HT-29 (cell line): ENCODE results near the gene FCGR1A. TPM values are rescaled to one million over a fixed set of nuclear protein-coding genes. Genes with fewer than 3 reads are reported as not detected.
"Not testable (repeated sequence)": the region's sequence is repeated elsewhere in the genome, so short reads cannot be mapped to it uniquely, and the experiment has no call there.

Experiments
- DNase-seq: peaks from one replicate; pipeline ENCODE4 v3.0.0-alpha.2; 2015; ENCODE audit warnings: low spot score
- total RNA-seq: library from RNA; depleted of rRNA; stranded (reverse); fragments of >200 nt; shearing (Covaris generic); gene quantifications from 2 replicates; pipeline ENCODE4 v1.2.3, GENCODE V29; 2014; rRNA removed

Gene FCGR1A
- total RNA-seq, 1 experiment from 2014 or later, result not detected

DNA sequence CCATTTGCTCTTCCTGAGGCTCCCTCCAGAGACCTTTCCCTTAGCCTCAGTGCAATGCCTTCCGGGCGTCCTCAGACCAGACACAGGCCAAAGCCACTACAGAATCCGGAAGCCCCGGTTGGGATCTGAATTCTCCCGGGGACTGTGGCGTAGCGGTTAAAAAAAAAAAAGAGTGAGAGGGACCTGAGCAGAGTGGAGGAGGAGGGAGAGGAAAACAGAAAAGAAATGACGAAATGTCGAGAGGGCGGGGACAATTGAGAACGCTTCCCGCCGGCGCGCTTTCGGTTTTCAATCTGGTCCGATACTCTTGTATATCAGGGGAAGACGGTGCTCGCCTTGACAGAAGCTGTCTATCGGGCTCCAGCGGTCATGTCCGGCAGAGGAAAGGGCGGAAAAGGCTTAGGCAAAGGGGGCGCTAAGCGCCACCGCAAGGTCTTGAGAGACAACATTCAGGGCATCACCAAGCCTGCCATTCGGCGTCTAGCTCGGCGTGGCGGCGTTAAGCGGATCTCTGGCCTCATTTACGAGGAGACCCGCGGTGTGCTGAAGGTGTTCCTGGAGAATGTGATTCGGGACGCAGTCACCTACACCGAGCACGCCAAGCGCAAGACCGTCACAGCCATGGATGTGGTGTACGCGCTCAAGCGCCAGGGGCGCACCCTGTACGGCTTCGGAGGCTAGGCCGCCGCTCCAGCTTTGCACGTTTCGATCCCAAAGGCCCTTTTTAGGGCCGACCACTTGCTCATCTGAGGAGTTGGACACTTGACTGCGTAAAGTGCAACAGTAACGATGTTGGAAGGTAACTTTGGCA lies 50.0 kb downstream of the FCGR1A start:
- not testable (repeated sequence) for DNase-seq

DNA sequence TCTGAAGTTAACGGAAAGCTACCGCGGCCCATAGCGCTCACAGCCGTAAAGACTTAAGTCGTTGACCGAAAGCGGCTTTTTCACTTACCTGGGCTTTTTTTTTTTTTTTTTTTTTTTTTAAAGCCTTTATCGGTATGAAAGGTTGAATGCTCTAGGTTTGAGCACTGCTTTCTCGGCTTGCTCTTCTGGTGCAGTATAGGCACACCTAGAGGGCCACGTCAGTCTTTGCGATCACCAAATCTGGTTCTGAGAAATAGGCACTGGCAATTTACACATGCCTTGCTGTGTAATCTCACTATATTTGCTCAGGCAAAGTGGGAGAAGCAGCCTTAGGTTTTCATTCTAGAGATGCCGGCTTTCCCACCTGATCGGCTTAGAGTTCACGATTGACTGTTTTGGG lies 50.6 kb downstream of the FCGR1A start:
- not testable (repeated sequence) for DNase-seq

DNA sequence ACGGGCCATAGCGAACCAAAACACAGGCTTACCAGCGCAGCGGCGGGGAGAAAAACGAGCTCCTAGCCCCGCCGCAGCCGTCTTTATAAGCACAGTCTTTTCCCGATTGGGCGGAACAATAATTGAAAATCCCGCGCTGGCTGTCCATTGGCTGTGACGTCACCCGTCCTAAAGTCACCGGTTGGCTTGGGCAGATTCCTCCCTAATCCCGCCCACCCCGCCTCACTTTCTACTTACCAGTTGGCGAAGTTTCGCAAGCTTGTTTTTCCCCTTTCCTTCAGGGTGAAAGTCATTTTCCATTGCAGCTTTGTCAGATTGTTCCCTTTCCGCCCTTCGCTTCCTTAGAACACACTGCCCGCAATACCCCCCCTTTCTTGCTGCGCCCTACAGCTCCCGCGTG lies 58.7 kb downstream of the FCGR1A start:
- not testable (repeated sequence) for DNase-seq

Other genes starting within 250 kb of the FCGR1A start
- gene PPIAL4C, start 198.8 kb upstream of the FCGR1A start, total RNA-seq, result not detected in 2 replicates
- 17.8 and 20.4 TPM in 2 replicates for gene BOLA1, start 116.9 kb downstream of the FCGR1A start, total RNA-seq
- 0.08 TPM in 1 of 2 replicates, not detected in the other for gene SV2A, start 135.2 kb downstream of the FCGR1A start, total RNA-seq
- 13.3 and 14.8 TPM in 2 replicates for gene SF3B4, start 145.1 kb downstream of the FCGR1A start, total RNA-seq
- 4.8 and 6.8 TPM in 2 replicates for gene MTMR11, start 154.2 kb downstream of the FCGR1A start, total RNA-seq
- gene OTUD7B, start 228.0 kb downstream of the FCGR1A start, total RNA-seq, result 5.9 and 6.2 TPM in 2 replicates